HG02885 (cell line): ENCODE measurements around the gene VAMP1.
"Not testable (repeated sequence)": the region's sequence is repeated elsewhere in the genome, so short reads cannot be mapped to it uniquely, and the experiment has no call there.

Experiments used
- ATAC-seq: cut with Tn5 transposase; IDR thresholded peaks from one replicate; pipeline ENCODE4 v1.9.1; 2021; ENCODE audit warnings: mild to moderate bottlenecking; ENCODE audit not compliant: unreplicated experiment, poor library complexity

Gene VAMP1

DNA sequence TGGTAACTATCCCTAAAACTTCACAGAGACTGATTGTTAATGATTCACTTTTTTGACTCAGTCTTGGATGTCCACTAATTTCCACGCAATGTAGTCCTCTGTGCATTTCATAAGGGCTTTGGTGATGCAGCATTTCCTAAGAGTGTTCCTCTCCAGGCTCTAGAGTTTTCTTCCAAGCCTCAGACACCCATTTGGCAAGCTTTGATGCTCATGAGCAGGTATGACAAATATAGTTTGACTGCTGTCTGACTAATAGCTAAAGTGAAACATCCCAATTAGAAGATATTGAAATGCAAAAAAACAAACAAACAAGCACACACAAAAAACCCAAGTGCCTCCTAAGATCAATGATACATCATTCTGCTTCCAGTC lies 1.5 kb upstream of the VAMP1 start:
- ATAC-seq = no peak

- no peak for ATAC-seq
Measured at GRCh38 chr12:6469609-6470374, 685 bp downstream of the VAMP1 start.

GRCh38 chr12:6469092-6469491 lies 1.4 kb downstream of the VAMP1 start:
- no peak for ATAC-seq

GRCh38 chr12:6468283-6468575 lies 2.2 kb downstream of the VAMP1 start:
- ATAC-seq = no peak

DNA sequence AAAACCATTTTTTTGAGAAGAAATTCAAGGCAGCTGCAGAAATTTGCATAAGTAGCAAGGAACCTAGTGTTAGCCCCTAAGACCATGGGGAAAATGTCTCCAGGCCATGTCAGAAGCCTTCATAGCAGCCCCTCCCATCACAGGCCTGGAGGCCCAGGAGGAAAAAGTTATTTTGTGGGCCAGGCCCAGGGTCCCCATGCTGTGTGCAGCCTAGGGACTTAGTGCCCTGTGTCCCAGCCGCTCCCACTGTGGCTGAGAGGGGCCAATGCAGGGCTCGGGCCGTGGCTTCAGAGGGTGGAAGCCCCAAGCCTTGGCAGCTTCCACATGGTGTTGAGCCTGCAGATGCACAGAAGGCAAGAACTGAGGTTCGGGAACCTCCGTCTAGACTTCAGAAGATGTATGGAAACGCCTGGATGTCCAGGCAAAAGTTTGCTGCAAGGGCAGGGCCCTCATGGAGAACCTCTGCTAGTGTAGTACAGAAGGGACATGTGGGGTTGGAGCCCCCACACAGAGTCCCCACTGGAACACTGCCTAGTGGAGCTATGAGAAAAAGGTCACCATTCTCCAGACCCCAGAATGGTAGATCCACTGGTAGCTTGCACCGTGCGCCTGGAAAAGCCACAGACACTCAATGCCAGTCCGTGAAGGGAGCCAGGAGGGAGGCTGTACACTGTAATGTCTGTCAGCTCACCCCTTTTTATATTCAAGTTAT lies 2.8 kb downstream of the VAMP1 start:
- not testable (repeated sequence) for ATAC-seq

DNA sequence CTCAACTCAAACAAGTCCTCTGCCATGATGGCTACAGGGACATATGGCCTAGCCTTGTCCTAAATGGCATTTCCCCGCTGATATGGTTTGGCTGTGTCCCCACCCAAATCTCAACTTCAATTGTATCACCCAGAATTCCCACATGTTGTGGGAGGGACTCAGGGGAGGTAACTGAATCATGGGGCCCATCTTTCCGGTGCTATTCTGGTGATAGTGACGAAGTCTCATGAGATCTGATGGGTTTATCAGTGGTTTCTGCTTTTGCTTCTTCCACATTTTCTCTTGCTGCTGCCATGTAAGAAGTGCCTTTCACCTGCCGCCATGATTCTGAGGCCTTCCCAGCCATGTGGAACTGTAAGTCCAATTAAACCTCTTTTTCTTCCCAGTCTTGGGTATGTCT lies 3.7 kb downstream of the VAMP1 start:
- ATAC-seq = not testable (repeated sequence)

- no peak for ATAC-seq
Measured at GRCh38 chr12:6466184-6466573, 4.3 kb downstream of the VAMP1 start.

DNA sequence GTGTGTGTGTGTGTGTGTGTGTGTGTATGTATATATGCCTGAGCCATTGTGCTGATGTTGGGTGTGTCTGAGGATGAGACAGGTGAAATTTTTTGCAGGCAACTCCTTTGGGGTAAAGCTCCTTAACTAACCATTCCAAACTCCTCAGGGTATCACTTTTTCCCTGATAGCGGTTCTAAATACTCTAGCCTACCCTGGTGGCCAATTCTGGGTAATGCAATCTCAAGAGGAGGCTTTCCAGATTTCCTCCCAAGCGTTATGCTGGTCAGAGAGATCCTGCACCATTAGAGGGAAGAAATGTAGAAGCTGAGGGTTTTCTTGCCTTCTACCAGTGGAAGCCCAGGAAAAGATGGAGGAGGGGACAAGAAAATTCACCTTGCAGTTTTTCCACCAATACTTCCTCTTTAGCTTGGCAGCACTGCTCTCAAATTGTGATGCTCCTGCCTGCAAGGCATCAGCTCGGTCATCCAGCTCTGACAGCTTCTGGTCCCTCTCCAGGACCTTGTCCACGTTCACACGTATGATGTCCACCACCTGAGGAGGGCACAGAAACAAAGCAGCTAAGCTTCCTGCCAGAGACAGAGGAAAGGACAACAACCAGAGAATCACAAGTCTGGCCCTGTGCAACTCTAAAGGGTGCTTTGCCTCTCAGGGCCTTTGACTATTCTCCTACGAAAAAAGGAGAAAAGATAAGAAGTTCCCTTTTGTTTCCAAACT lies 4.9 kb downstream of the VAMP1 start:
- ATAC-seq = no peak

DNA sequence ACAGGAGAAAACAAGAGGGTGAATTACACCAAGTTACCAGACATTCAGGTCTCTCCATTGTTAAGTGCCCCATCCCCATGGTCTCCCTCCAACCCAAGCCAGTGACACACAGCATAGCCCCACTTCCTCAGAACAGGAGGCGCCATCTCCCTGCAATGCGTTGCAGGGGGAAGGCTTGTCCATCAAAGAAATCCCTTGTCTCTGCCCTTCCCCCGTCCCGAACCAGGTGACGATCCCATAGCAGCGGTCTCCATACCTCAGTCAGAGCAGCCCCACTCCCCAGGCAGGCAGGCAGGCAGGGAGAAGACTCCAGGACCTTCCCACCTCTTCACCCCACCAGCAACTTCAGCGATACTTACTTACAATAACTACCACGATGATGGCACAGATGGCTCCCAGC lies 5.9 kb downstream of the VAMP1 start:
- no peak for ATAC-seq

GRCh38 chr12:6463858-6464257 lies 6.6 kb downstream of the VAMP1 start:
- no peak for ATAC-seq

GRCh38 chr12:6463216-6463615 lies 7.3 kb downstream of the VAMP1 start:
- no peak for ATAC-seq

- peak; percentile 3 for ATAC-seq
Measured at GRCh38 chr12:6462234-6462995, 8.1 kb downstream of the VAMP1 start.

DNA sequence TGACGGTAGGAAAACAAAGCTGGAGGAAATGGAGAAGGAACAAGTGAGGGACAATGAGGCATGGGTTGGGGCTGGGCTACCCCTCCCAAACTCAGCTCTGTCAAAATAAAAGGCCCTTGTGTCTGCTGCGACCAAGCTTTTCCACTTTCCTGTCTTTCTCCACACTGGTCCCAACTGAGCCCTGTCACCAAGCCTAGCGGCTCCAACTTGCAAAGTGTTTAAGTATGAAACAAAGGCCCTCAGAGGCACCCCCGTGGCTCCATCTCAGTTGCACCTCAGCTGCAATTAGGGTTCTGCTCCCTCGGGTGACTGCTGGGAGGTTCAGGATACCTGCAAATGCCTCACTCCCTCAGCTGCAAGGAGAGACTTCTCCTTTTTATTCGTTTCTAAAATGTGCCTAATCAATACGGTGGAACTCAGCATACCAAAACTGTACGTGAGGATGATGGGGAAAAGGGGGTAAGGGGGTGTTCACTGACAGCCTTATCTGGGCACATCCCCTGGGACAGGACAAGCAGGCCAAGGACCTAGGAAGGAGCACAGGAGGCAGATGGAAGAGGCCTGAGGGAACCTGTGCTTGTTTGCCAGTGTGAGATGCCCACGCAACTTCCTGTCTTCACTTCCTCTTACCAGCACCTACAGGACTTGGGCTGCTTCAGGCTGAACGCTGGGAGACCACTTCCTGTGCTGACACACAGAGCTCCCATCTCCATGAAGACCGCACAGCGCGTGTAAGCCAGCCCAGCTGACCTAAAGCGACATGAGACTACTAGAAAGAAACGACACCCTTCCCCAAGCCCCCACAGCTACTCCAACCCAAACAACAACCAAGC lies 8.9 kb downstream of the VAMP1 start:
- ATAC-seq = peak; percentile 77

DNA sequence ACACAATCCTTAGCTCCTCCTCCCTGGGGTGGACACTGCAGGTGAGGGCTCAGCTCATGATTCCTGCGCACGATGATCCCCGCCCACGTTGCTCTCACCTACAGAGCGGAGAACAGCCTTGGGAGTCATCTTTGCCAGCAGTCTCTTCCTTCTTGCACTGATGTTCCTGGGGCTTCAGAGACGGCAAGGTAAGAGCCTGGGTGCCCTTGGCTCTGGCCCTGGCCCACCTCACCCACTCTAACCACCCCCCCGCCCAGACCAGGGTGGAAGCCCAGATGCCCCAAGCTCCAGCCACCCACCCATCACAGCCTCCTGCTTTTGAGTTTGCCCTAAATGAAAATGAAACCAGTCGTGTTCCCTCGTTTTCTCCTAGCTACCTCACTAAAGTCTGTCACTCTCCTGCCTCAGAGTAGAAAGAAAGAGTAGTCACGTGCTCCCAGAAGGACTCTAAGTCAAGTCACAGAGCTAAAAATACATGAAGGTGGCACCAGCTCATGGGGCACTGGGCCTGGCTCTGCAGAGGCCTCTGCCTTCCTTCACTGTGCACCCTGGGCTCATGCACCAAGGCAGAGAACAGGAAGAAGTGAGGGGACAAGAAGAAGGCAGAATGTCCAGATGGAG lies 9.6 kb downstream of the VAMP1 start:
- ATAC-seq = no peak

GRCh38 chr12:6459004-6459337 lies 11.5 kb downstream of the VAMP1 start:
- ATAC-seq = no peak

DNA sequence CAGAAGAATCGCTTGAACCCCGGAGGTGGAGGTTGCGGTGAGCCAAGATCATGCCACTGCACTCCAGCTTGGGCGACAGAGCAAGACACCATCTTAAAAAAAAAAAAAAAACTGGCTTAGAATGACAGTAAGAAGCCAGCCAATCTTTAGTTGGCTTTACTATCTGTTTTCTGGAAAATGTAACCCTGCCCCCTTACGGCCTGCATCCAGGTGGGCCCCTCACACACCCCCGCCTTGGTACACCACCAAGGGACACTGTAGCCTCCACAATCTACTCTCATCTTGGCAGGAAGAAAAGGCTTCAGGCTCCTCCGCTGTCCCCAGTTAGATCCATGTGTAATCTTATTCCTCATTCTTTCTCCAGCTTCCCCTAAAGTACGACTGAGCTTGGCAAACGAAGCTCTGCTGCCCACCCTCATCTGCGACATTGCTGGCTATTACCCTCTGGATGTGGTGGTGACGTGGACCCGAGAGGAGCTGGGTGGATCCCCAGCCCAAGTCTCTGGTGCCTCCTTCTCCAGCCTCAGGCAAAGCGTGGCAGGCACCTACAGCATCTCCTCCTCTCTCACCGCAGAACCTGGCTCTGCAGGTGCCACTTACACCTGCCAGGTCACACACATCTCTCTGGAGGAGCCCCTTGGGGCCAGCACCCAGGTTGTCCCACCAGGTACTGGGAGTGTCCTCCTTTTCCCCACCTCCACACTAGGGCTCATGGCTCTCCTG lies 12.0 kb downstream of the VAMP1 start:
- ATAC-seq = no peak

- no peak for ATAC-seq
Measured at GRCh38 chr12:6457220-6457945, 13.1 kb downstream of the VAMP1 start.

DNA sequence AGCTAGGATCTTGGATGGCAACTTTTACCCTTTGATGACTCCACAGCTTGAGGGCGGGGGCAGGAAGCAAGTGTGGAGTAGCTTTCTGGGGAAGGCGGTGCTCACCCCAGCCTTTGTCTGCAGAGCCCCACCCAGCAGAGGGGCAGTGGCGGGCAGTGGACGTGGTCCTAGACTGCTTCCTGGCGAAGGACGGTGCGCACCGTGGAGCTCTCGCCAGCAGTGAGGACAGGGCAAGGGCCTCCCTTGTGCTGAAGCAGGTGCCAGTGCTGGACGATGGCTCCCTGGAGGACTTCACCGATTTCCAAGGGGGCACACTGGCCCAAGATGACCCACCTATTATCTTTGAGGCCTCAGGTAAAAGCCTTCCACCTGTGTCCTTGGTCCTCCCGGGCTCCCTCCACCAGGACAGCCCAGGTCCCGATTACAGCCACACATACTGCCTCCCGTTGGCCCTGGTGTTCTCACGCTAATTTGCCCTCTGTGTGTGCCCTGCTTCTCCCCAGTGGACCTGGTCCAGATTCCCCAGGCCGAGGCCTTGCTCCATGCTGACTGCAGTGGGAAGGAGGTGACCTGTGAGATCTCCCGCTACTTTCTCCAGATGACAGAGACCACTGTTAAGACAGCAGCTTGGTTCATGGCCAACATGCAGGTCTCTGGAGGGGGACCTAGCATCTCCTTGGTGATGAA lies 17.4 kb downstream of the VAMP1 start:
- no peak for ATAC-seq
